Activated CD8-positive, alpha-beta T cell treated with anti-CD3 and anti-CD28 coated beads, Interleukin-2, amount 10 ng/mL, durations not matched to agents 7 days and 5 days (primary cell): ENCODE results near the gene CCDC30. TPM values are rescaled to one million over a fixed set of nuclear protein-coding genes. Genes with fewer than 3 reads are reported as not detected.
"Not testable (repeated sequence)": the region's sequence is repeated elsewhere in the genome, so short reads cannot be mapped to it uniquely, and the experiment has no call there.

ENCODE experiments used
- ATAC-seq: fragments of 150-1000 bp; cut with Tn5 transposase; one replicate; pipeline ENCODE4 v1.10.0; 2021; ENCODE audit warnings: moderate library complexity
- CTCF ChIA-PET: fragments of 350-600 bp; sonication (Branson Sonifier 250); formaldehyde crosslinking; loops from one replicate; lab custom pipeline; 2021; ENCODE audit warnings: antibody characterized with exemption; lab: Charles Lee
- POLR2A ChIA-PET: fragments of 350-600 bp; sonication (Branson Sonifier 250); formaldehyde crosslinking; loops from one replicate; lab custom pipeline; 2021; ENCODE audit warnings: antibody characterized with exemption; lab: Charles Lee
- DNase-seq: peaks from one replicate; pipeline ENCODE4 v3.0.0-alpha.2; 2020
- H3K27ac Mint-ChIP-seq: one replicate; pipeline ENCODE4 v1.8.0; 2021; ENCODE audit warnings: mild to moderate bottlenecking, mixed read lengths
- H3K27me3 Mint-ChIP-seq: one replicate; pipeline ENCODE4 v1.8.0; 2021; ENCODE audit warnings: low read depth, mixed read lengths
- H3K36me3 Mint-ChIP-seq: one replicate; pipeline ENCODE4 v1.8.0; 2021; ENCODE audit warnings: low read depth, mixed read lengths
- H3K4me1 Mint-ChIP-seq: one replicate; pipeline ENCODE4 v1.8.0; 2021; ENCODE audit warnings: low read depth, mixed read lengths
- H3K4me3 Mint-ChIP-seq: one replicate; pipeline ENCODE4 v1.8.0; 2021; ENCODE audit warnings: mild to moderate bottlenecking, mixed read lengths
- H3K9me3 Mint-ChIP-seq: one replicate; pipeline ENCODE4 v1.8.0; 2022; ENCODE audit warnings: mixed read lengths; ENCODE audit not compliant: insufficient read depth
- total RNA-seq, 2 experiments: library from RNA; stranded (reverse); gene quantifications; one replicate each; pipeline ENCODE4 v1.2.3, GENCODE V29; 2021

The CCDC30 gene
- total RNA-seq, 2 experiments from 2014 or later: 1.7 to 2.2 TPM

- ChIA-PET POLR2A (interaction anchor here (1.1 to 1.5 kb wide), 4 partner anchors 8 to 226 kb away, joined by 4 to 7 read pairs (median 5); partner anchors contain the start of gene YBX1), CTCF (interaction anchor here (0.8 to 1.5 kb wide), 3 partner anchors 18 to 716 kb away, joined by 3 to 5 read pairs (median 3); partner anchors contain the start of genes C1orf50, CFAP57, EBNA1BP2 and P3H1)
- H3K36me3 Mint-ChIP-seq: peaks cover 37% of the 10 kb centered on the region
- H3K27me3 Mint-ChIP-seq: no peaks in the 10 kb centered on the region
- H3K27ac Mint-ChIP-seq: peak within 1 kb of the TSS; percentile 96
- no peaks in the 10 kb centered on the region for H3K9me3 Mint-ChIP-seq
- DNase-seq (peak; percentile 92), ATAC-seq (peak; percentile 95)
- H3K4me3 Mint-ChIP-seq: peak within 1 kb of the TSS; percentile 79
- H3K4me1 Mint-ChIP-seq: peaks cover 28% of the 10 kb centered on the region
Observed at GRCh38 chr1:42456010-42456753, 6.9 kb upstream of the CCDC30 start, which contains the start of the genes PPCS and ZMYND12. Gene PPCS, plus strand, starts transcription at chr1:42456543. Its CDS starts 23 bp downstream, at chr1:42456566. Gene ZMYND12, minus strand, starts transcription at chr1:42456022. Its CDS starts 25 bp downstream, at chr1:42455997.

GRCh38 chr1:42456754-42457089, 6.4 kb upstream of the CCDC30 start:
- POLR2A ChIA-PET: interaction anchor here (0.6 to 1.5 kb wide), 6 partner anchors 9 to 577 kb away, joined by 3 to 7 read pairs (median 4); partner anchors contain the start of gene YBX1
- CTCF ChIA-PET: interaction anchor here (0.8 to 1.5 kb wide), 3 partner anchors 18 to 715 kb away, joined by 3 to 5 read pairs (median 3); partner anchors contain the start of genes C1orf50, CFAP57, EBNA1BP2 and P3H1
- Mint-ChIP-seq H3K4me1 (peaks cover 28% of the 10 kb centered on the region), H3K27ac (peak overlapping the region; percentile 96), H3K27me3 (no peaks in the 10 kb centered on the region), H3K36me3 (peaks cover 39% of the 10 kb centered on the region), H3K9me3 (no peaks in the 10 kb centered on the region), H3K4me3 (peak overlapping the region; percentile 79)
- DNase-seq (peak; percentile 78), ATAC-seq (peak; percentile 75)

GRCh38 chr1:42461196-42461595, 1.9 kb upstream of the CCDC30 start:
- no peak for ATAC-seq
- ChIA-PET CTCF (no interaction called here), POLR2A (interaction anchor here (0.6 kb wide), 1 partner anchor 722 kb away, joined by 3 read pairs; no protein-coding TSS in a partner anchor)
- no peak for DNase-seq
- H3K36me3 Mint-ChIP-seq: peaks cover 41% of the 10 kb centered on the region
- peaks cover 44% of the 10 kb centered on the region for H3K4me1 Mint-ChIP-seq
- no peaks in the 10 kb centered on the region for H3K9me3 Mint-ChIP-seq
- H3K27me3 Mint-ChIP-seq: peaks cover 6% of the 10 kb centered on the region
- H3K27ac Mint-ChIP-seq: no peak overlapping the region
- H3K4me3 Mint-ChIP-seq: no peak overlapping the region

GRCh38 chr1:42463921-42464320, 835 bp downstream of the CCDC30 start:
- ChIA-PET POLR2A (no interaction called here), CTCF (interaction anchor here (0.5 to 1.2 kb wide), 2 partner anchors 219 to 459 kb away, joined by 3 to 4 read pairs; no protein-coding TSS in a partner anchor)
- DNase-seq (no peak), ATAC-seq (no peak)
- no peak overlapping the region for H3K27ac Mint-ChIP-seq
- H3K9me3 Mint-ChIP-seq: no peaks in the 10 kb centered on the region
- H3K4me3 Mint-ChIP-seq: peak overlapping the region; percentile 81
- peaks cover 28% of the 10 kb centered on the region for H3K4me1 Mint-ChIP-seq
- H3K36me3 Mint-ChIP-seq: peaks cover 23% of the 10 kb centered on the region
- peaks cover 9% of the 10 kb centered on the region for H3K27me3 Mint-ChIP-seq

GRCh38 chr1:42466030-42466429, 2.9 kb downstream of the CCDC30 start:
- Mint-ChIP-seq H3K27ac (no peak overlapping the region), H3K4me1 (peaks cover 23% of the 10 kb centered on the region), H3K27me3 (peaks cover 13% of the 10 kb centered on the region), H3K36me3 (peaks cover 5% of the 10 kb centered on the region), H3K4me3 (no peak overlapping the region), H3K9me3 (no peaks in the 10 kb centered on the region)
- ATAC-seq: no peak
- CTCF ChIA-PET: no interaction called here
- no peak for DNase-seq
- POLR2A ChIA-PET: no interaction called here

DNA sequence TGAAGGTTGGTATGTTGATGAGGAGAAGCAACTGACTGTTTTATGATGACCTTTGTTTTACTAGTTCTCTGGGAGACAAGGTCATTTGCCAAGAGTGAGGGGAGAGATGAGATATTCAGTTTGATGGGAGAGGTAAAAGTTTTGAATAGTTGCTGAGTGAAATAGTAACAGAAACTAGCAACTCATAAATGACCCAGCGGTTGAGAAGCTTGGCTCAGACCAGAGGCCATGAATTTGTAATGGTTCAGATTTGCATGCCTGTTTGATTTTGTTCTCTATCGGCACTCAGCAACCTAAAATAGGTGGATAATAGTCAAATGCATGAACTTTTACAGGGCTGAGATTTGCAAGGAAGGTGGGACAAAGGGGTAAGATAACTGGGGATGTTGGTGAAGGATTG, 6.6 kb downstream of the CCDC30 start:
- ATAC-seq (no peak), DNase-seq (no peak)
- H3K9me3 Mint-ChIP-seq: no peaks in the 10 kb centered on the region
- no peaks in the 10 kb centered on the region for H3K4me1 Mint-ChIP-seq
- H3K27ac Mint-ChIP-seq: no peak overlapping the region
- ChIA-PET POLR2A (no interaction called here), CTCF (no interaction called here)
- H3K27me3 Mint-ChIP-seq: peaks cover 7% of the 10 kb centered on the region
- no peaks in the 10 kb centered on the region for H3K36me3 Mint-ChIP-seq
- no peak overlapping the region for H3K4me3 Mint-ChIP-seq

DNA sequence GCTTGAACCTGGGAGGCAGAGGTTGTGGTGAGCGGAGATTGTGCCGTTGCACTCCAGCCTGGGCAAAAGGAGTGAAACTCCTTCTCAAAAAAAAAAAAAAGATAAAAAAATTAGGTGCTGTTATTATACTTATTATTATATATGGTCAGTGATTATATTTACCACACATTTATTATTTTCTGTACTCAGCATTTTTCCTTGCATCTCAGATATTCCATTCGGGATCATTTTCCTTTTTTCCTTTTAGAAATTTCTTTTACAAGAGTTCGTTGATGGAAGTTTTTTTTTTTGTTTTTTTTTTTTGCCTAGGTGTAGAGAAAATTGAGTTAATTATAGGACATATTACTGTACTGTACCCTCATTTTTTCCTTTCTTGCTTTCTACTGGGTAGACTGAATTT, 13.5 kb downstream of the CCDC30 start:
- ChIA-PET CTCF (no interaction called here), POLR2A (interaction anchor here (0.6 kb wide), 1 partner anchor 110 kb away, joined by 3 read pairs; no protein-coding TSS in a partner anchor)
- ATAC-seq (no peak), DNase-seq (no peak)
- H3K27me3 Mint-ChIP-seq: peaks cover 3% of the 10 kb centered on the region
- H3K36me3 Mint-ChIP-seq: no peaks in the 10 kb centered on the region
- no peak overlapping the region for H3K27ac Mint-ChIP-seq
- no peaks in the 10 kb centered on the region for H3K9me3 Mint-ChIP-seq
- no peaks in the 10 kb centered on the region for H3K4me1 Mint-ChIP-seq
- no peak overlapping the region for H3K4me3 Mint-ChIP-seq

DNA sequence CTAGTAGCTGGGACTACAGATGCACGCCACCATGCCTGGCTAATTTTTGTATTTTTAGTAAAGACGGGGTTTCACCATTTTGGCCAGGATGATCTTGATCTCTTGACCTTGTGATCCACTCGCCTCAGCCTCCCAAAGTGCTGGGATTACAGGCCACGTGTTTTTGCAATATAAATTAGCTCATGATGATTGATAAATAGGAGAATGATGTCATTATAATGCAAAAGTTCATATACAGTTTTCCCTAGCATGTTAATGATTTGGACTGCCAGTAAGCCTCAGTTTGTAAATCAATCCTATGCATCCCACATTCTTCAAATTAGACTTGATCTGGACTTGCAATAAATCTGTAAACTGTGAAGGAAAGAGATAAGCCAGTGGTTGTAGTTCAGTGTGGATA, 14.3 kb downstream of the CCDC30 start:
- DNase-seq, H3K27ac Mint-ChIP-seq, POLR2A ChIA-PET, H3K36me3 Mint-ChIP-seq, H3K4me1 Mint-ChIP-seq, CTCF ChIA-PET, H3K9me3 Mint-ChIP-seq, ATAC-seq, H3K27me3 Mint-ChIP-seq, H3K4me3 Mint-ChIP-seq: not testable (repeated sequence)

DNA sequence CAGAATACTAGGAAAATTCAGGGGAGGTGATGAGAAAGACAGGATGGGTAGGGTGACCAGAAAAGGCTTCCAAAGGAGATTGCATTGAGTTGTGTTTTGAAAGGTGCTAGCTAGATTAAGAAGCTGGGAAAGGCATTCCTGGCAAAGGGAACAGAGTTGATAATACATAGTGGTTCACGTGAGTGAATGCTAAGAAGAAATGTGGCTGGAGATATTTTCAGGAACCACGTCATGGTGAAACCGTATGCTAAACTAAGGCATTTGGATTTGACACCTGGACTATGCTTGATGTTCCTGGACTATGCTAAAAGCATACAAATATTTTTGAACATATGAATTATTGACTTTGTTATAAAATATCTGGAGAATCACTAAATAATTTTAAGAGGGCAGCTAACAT, 14.7 kb downstream of the CCDC30 start:
- no peaks in the 10 kb centered on the region for H3K9me3 Mint-ChIP-seq
- no peak overlapping the region for H3K27ac Mint-ChIP-seq
- no peaks in the 10 kb centered on the region for H3K36me3 Mint-ChIP-seq
- ChIA-PET CTCF (no interaction called here), POLR2A (no interaction called here)
- no peak overlapping the region for H3K4me3 Mint-ChIP-seq
- H3K27me3 Mint-ChIP-seq: peaks cover 3% of the 10 kb centered on the region
- H3K4me1 Mint-ChIP-seq: no peaks in the 10 kb centered on the region
- no peak for DNase-seq
- no peak for ATAC-seq

GRCh38 chr1:42479621-42480020, 16.5 kb downstream of the CCDC30 start:
- DNase-seq (no peak), ATAC-seq (peak; percentile 57)
- Mint-ChIP-seq H3K4me1 (no peaks in the 10 kb centered on the region), H3K4me3 (no peak overlapping the region), H3K9me3 (no peaks in the 10 kb centered on the region), H3K36me3 (no peaks in the 10 kb centered on the region), H3K27me3 (peaks cover 3% of the 10 kb centered on the region), H3K27ac (no peak overlapping the region)
- ChIA-PET POLR2A (no interaction called here), CTCF (no interaction called here)

GRCh38 chr1:42480921-42481320, 17.8 kb downstream of the CCDC30 start:
- ATAC-seq (no peak), DNase-seq (no peak)
- no peaks in the 10 kb centered on the region for H3K9me3 Mint-ChIP-seq
- H3K4me3 Mint-ChIP-seq: no peak overlapping the region
- H3K36me3 Mint-ChIP-seq: no peaks in the 10 kb centered on the region
- CTCF ChIA-PET: interaction anchor here (0.8 to 1.0 kb wide), 3 partner anchors 8 to 308 kb away, joined by 3 to 4 read pairs (median 3); no protein-coding TSS in a partner anchor
- POLR2A ChIA-PET: no interaction called here
- peaks cover 3% of the 10 kb centered on the region for H3K27me3 Mint-ChIP-seq
- no peak overlapping the region for H3K27ac Mint-ChIP-seq
- H3K4me1 Mint-ChIP-seq: no peaks in the 10 kb centered on the region

GRCh38 chr1:42482635-42483153, 19.6 kb downstream of the CCDC30 start:
- Mint-ChIP-seq H3K9me3 (no peaks in the 10 kb centered on the region), H3K27ac (no peak overlapping the region), H3K4me3 (no peak overlapping the region), H3K27me3 (peaks cover under 1% of the 10 kb centered on the region), H3K4me1 (no peaks in the 10 kb centered on the region), H3K36me3 (no peaks in the 10 kb centered on the region)
- ATAC-seq (no peak), DNase-seq (no peak)
- ChIA-PET POLR2A (no interaction called here), CTCF (no interaction called here)
